AG09319 (cell line): ENCODE results near the gene CLASRP.

Experiments
- DNase-seq: peaks from one replicate; pipeline ENCODE4 v3.0.0-alpha.2; 2010; ENCODE audit warnings: low read depth; ENCODE audit errors: extremely low read depth
- TF ChIP-seq, protein P1 (sequence below): IDR thresholded peaks from 2 replicates; pipeline ENCODE4 v1.5.1; 2011; ENCODE audit warnings: low read depth, mild to moderate bottlenecking, inconsistent platforms, low read length, moderate library complexity

CLASRP gene

DNA sequence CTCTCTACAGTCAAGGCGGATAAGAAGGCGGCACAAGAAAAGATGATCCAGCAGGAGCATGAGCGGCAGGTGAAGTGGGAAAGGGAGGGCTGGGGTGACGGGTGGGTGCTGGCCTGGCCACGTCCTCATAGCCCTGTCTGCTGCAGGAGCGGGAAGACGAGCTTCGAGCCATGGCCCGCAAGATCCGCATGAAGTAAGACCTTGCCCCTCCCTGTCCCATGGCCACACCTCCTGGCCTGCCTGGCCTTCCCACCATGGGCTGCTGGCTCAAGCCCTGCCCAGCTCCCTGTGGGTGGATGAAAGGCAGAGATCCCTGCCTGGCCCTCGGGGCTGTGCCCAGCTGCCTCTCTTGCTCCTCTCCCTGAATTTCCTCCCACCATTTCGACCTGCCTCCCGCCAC lies 30.2 kb downstream of the CLASRP start:
- no peak for DNase-seq
- TF ChIP-seq, protein P1, sequence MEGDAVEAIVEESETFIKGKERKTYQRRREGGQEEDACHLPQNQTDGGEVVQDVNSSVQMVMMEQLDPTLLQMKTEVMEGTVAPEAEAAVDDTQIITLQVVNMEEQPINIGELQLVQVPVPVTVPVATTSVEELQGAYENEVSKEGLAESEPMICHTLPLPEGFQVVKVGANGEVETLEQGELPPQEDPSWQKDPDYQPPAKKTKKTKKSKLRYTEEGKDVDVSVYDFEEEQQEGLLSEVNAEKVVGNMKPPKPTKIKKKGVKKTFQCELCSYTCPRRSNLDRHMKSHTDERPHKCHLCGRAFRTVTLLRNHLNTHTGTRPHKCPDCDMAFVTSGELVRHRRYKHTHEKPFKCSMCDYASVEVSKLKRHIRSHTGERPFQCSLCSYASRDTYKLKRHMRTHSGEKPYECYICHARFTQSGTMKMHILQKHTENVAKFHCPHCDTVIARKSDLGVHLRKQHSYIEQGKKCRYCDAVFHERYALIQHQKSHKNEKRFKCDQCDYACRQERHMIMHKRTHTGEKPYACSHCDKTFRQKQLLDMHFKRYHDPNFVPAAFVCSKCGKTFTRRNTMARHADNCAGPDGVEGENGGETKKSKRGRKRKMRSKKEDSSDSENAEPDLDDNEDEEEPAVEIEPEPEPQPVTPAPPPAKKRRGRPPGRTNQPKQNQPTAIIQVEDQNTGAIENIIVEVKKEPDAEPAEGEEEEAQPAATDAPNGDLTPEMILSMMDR, result no peak

DNA sequence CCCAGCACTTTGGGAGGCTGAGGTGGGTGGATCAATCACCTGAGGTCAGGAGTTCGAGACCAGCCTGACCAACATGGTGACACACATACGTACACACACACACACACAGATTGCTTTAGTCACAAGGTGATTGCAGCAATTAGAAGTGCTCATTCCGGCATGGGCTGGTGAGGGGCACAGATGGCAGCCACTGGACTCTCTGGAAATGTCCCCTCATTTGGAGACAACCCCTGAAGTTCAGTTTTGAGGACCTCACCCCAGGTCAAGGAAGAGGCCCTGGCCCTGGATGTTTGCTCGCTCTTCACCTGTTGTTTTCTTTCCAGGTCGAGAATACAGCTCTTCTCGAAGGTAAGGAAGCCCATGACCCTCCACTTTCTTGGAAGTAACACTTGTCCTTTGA lies 31.4 kb downstream of the CLASRP start:
- TF ChIP-seq, protein P1, result no peak
- no peak for DNase-seq

DNA sequence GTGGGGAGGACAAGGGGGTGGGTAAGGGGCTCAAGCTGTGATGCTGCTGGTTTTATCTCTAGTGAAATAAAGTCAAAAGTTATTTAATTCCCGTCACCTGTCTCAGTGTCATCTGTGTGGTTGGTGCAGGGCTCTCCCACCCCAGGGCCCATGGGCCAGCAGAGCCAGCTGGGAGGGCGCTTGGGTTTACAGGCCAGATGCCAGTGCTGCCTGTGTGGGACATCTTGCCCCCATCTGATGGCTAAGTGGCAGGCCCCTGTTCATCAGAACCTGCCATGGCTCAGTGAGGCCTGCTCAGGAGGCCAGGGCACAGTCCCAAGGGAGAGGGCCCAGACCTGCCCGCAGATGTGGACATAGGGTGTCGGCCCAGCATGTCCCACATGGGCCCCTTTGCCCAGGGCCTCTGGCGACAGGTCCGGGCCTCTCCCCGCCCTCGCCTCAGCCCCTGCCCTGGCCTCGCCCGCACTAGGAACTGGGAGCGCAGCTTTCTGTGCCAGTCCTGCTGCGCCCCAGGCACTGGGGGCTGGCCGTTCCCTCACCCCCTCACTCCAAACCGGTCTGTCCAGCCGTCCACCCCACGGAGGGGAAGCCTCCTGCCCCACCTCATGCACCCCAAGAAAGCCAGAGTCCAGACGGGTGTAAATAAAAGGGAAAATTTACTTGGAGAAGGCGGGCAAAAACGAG lies 32.2 kb downstream of the CLASRP start:
- DNase-seq, result no peak
- TF ChIP-seq, protein P1, result no peak

DNA sequence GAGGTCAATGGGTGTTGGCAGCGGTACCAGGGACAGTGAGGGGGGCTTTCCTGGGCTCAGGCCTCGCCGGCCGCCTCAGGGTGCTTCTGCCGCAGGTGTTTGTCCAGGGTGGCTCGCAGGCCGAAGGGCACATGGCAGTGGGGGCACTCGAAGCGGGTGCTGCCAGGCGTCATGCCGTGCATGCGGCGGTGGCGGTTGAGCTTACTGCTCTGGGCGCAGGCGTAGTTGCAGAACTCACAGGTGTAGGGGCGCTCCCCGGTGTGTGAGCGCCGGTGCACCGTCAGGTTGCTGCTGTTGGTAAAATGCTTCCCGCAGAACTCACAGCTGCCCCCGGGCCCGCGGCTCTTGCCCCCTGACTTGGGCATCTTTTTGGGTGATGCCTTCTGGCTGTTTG lies 32.7 kb downstream of the CLASRP start:
- TF ChIP-seq, protein P1, result no peak
- DNase-seq, result no peak

DNA sequence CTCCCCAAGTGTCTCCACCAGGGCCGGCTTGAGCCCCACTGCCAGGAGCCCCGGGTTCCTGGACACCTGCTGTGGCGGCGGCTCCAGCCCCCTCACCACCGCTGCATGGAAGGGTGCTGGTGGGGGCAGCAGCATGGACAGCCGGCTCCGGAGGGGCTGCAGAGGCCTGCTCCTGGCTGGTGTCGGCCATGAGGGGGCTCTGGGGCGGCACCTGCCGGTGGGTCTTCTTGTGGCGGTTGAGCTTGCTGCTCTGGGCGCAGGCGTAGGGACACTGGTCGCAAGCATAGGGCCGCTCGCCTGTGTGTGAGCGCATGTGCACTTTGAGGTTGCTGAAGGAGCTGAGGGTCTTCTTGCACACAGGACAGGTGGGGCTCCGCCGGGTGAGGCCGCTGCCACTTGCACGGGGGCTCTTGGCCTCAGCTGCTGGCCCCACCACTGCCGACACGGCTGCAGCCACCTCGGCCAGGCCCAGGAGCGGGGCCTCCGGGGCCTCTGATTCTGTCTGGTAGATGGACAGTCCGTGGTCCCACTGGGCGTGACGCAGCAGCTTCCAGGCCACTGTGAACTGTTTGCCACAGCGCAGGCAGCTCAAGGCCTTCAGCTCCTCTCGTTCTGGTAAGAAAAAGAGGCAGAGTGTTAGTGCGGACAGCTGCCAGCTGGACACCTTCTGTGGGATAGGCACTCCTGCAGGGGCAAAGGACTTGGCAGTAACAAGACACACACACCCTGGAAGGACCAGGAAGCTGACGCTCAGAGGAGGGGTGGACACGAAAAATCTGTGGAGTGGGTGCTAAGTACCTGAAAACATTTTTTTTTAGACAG lies 33.3 kb downstream of the CLASRP start:
- no peak for DNase-seq
- TF ChIP-seq, protein P1, result no peak

DNA sequence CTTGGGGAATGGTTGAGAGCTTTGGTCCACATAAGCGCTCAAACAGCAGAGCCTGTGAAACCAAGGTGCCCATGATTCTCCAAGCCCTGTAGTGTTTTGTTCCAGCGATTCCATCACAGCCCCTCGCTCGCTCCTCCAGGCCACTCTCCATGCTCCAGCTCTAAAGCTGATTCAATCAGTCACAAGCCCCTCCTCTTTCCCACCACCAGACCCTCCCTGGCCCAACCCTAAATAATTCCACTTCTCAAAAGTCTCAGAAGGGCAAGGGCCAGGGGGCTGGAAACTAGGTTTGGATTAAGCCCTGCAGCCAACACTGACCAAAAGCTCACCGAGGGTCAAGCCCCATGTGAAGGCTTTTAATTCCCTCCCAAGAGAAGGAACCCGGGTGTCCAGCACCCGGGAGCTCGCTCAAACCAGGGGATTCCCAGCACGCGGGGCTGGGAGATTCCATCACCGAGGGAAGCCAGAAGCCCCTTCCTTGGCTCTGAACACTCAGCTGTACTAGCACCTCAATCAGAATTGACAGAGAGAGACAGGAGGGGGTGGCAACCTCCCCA lies 36.0 kb downstream of the CLASRP start:
- no peak for DNase-seq
- TF ChIP-seq, protein P1, result no peak
